PFSK-1 (cell line): Measurements from ENCODE around the gene HACD1.

ENCODE experiments used
- FOXP2 ChIP-seq: optimal IDR thresholded peaks from 2 replicates; pipeline ENCODE3; 2011; ENCODE audit warnings: borderline replicate concordance, control low read depth, inconsistent platforms; ENCODE audit not compliant: insufficient read depth; ENCODE audit errors: extremely low read length, extremely low read depth
- POLR2AphosphoS5 ChIP-seq: IDR thresholded peaks from 2 replicates; pipeline ENCODE4 v1.6.1; 2012; ENCODE audit warnings: low read depth, mild to moderate bottlenecking, control low read depth, low read length, moderate library complexity
- REST ChIP-seq, 2 experiments: IDR thresholded peaks; 2 replicates each; pipeline versions ENCODE4 v1.6.1 to v1.8.0; 2011 to 2012; ENCODE audit warnings: low read depth in 2 of 2, low read length in 2 of 2, control low read depth in 1 of 2, inconsistent platforms in 1 of 2, mild to moderate bottlenecking in 1 of 2, moderate library complexity in 1 of 2; ENCODE audit not compliant: insufficient read depth in 1 of 2
- SIN3A ChIP-seq: IDR thresholded peaks from 2 replicates; pipeline ENCODE4 v1.6.1; 2012; ENCODE audit warnings: mild to moderate bottlenecking, low read length, moderate library complexity, borderline replicate concordance; ENCODE audit not compliant: insufficient read depth
- TAF1 ChIP-seq: IDR thresholded peaks from 2 replicates; pipeline ENCODE4 v1.6.1; 2012; ENCODE audit warnings: low read length, control low read depth, borderline replicate concordance; ENCODE audit not compliant: insufficient read depth

HACD1 gene

GRCh38 chr10:17661510-17661909 lies 44.3 kb upstream of the HACD1 start:
- TF ChIP-seq REST (IDR thresholded peaks at IDR 0.05; ENCODE audit: insufficient read depth in 1 of 2, low read depth in 2 of 2, low read length in 2 of 2) (no peak), POLR2AphosphoS5 (no peak), FOXP2 (no peak), SIN3A (no peak), TAF1 (no peak)

GRCh38 chr10:17660921-17661320 lies 43.7 kb upstream of the HACD1 start:
- TF ChIP-seq REST (IDR thresholded peaks at IDR 0.05; ENCODE audit: insufficient read depth in 1 of 2, low read depth in 2 of 2, low read length in 2 of 2), result no peak
- TF ChIP-seq POLR2AphosphoS5, result no peak
- TF ChIP-seq SIN3A, result no peak

- TF ChIP-seq FOXP2, result no peak
- TF ChIP-seq TAF1, result no peak
- TF ChIP-seq POLR2AphosphoS5, result no peak
- TF ChIP-seq REST (IDR thresholded peaks at IDR 0.05; ENCODE audit: insufficient read depth in 1 of 2, low read depth in 2 of 2, low read length in 2 of 2), result no peak
- TF ChIP-seq SIN3A, result no peak
Observed at GRCh38 chr10:17659365-17659764, 42.2 kb upstream of the HACD1 start.

- TF ChIP-seq REST (IDR thresholded peaks at IDR 0.05; ENCODE audit: insufficient read depth in 1 of 2, low read depth in 2 of 2, low read length in 2 of 2), result no peak
- TF ChIP-seq SIN3A, result no peak
- TF ChIP-seq FOXP2, result no peak
- TF ChIP-seq TAF1, result no peak
Observed at GRCh38 chr10:17657103-17657500, 39.9 kb upstream of the HACD1 start.

GRCh38 chr10:17655567-17656146 lies 38.5 kb upstream of the HACD1 start:
- TF ChIP-seq REST (IDR thresholded peaks at IDR 0.05; ENCODE audit: insufficient read depth in 1 of 2, low read depth in 2 of 2, low read length in 2 of 2), result no peak
- peak; percentile 43; the same call in 1 of the 2 replicates for TF ChIP-seq SIN3A
- no peak for TF ChIP-seq POLR2AphosphoS5
- no peak for TF ChIP-seq FOXP2
